ENCODE results near the gene PNP. TPM values are rescaled to one million over a fixed set of nuclear protein-coding genes. Genes with fewer than 3 reads are reported as not detected.

The PNP gene
- total and polyA plus RNA-seq, 4 donors = 22.9 to 156 (median 35.8) TPM

DNA sequence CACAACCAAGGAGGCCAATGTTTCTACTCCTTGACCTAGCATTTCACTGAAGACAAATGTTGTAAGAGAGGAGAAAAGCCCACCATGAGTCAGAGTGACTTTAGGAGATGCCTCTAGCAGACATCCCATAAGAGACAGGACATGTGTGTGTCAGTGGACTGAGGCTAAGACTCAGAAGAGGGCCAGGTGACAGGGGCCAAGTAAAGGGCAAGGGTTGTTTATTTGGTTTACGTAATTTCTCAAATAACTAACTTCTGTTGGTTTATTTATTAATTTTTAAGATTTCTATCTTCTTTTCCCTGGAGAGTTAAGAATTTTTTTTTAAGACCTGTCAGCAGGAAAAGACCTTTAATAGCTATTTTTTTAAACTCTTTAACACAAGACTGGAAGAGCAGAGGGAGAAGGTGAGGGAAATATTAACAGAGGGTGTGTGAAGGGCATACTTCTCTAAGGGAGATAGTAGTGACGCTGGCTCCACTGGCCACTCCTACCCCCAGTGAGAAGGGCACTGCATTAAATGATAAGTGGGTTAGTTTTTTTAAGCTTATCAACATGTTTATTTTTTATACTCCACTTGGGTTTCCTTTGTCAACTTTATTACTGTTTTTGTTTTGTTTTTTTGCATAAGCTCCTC lies 3.4 kb downstream of the PNP start:
- no peak for TF ChIP-seq EGR1 (IDR thresholded peaks at IDR 0.05; ENCODE audit: low read depth in 2 of 2)
- TF ChIP-seq FOXA2 (IDR thresholded peaks at IDR 0.05) = peak; percentile 26
- peak; percentile 11 for TF ChIP-seq SP1 (IDR thresholded peaks at IDR 0.05)
- TF ChIP-seq RXRA (IDR thresholded peaks at IDR 0.05) = peak; percentile 29 to 60
- TF ChIP-seq, protein P1, sequence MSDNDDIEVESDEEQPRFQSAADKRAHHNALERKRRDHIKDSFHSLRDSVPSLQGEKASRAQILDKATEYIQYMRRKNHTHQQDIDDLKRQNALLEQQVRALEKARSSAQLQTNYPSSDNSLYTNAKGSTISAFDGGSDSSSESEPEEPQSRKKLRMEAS (IDR thresholded peaks at IDR 0.05) = no peak
- TF ChIP-seq HNF4A (conservative IDR thresholded peaks at IDR 0.05) = peak; percentile 64
- peaks cover 6 to 50% (median 37%) of the 10 kb centered on the region in 4 donors for H3K4me1 ChIP-seq (ENCODE audit: control insufficient read depth in 4 of 4, insufficient read depth in 4 of 4, low read length in 3 of 4)
- no peak overlapping the region for H3K4me3 ChIP-seq (ENCODE audit: low read depth in 1 of 3, low read length in 3 of 3)
- peak overlapping the region; percentile 27 to 40 for H3K27ac ChIP-seq (ENCODE audit: low read depth in 1 of 2, low read length in 2 of 2)
- no peaks in the 10 kb centered on the region for H3K9me3 ChIP-seq (ENCODE audit: control insufficient read depth in 4 of 4, low read length in 3 of 4)
- peaks cover 3 to 34% (median 27%) of the 10 kb centered on the region in 4 donors for H3K36me3 ChIP-seq (ENCODE audit: control insufficient read depth in 4 of 4, insufficient read depth in 3 of 4, low read depth in 1 of 4, low read length in 3 of 4)
- H3K9ac ChIP-seq (ENCODE audit: low read depth in 1 of 2, low read length in 2 of 2) = no peak overlapping the region
- no peaks in the 10 kb centered on the region for H3K27me3 ChIP-seq (ENCODE audit: control insufficient read depth in 4 of 4, insufficient read depth in 4 of 4, low read length in 3 of 4)
- 32% methylated on average over 2 of the region's 2 CpGs for WGBS
- no peak for DNase-seq (ENCODE audit: low spot score)

DNA sequence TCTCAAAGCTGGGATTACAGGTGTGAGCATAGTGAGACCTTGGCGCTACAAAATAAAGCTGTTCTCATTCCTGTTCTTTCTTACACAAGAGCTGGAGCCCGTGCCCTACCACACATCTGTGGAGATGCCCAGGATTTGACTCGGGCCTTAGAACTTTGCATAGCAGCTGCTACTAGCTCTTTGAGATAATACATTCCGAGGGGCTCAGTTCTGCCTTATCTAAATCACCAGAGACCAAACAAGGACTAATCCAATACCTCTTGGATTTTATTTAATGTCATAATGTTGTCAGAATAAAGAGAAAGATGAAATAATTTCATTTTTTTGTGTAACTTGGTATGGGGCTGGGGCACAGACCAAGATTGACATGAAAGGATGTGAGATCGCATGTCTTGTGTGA lies 7.6 kb downstream of the PNP start:
- Histone ChIP-seq H3K9ac (ENCODE audit: low read depth in 1 of 2, low read length in 2 of 2) (no peak overlapping the region), H3K27me3 (ENCODE audit: control insufficient read depth in 4 of 4, insufficient read depth in 4 of 4, low read length in 3 of 4) (no peaks in the 10 kb centered on the region), H3K4me1 (ENCODE audit: control insufficient read depth in 4 of 4, insufficient read depth in 4 of 4, low read length in 3 of 4) (peaks cover 4 to 30% (median 23%) of the 10 kb centered on the region in 4 donors), H3K27ac (ENCODE audit: low read depth in 1 of 2, low read length in 2 of 2) (peak overlapping the region in 1 of 2 donors; percentile 5), H3K36me3 (ENCODE audit: control insufficient read depth in 4 of 4, insufficient read depth in 3 of 4, low read depth in 1 of 4, low read length in 3 of 4) (peaks cover 3 to 36% (median 31%) of the 10 kb centered on the region in 4 donors), H3K4me3 (ENCODE audit: low read depth in 1 of 3, low read length in 3 of 3) (no peak overlapping the region), H3K9me3 (ENCODE audit: control insufficient read depth in 4 of 4, low read length in 3 of 4) (no peaks in the 10 kb centered on the region)
- DNase-seq (ENCODE audit: low spot score) = no peak
- 85% methylated on average over 5 of the region's 5 CpGs for whole genome bisulfite sequencing
- TF ChIP-seq SP1 (IDR thresholded peaks at IDR 0.05) (no peak), HNF4G (IDR thresholded peaks at IDR 0.05) (no peak), HNF4A (conservative IDR thresholded peaks at IDR 0.05) (no peak), FOXA1 (IDR thresholded peaks at IDR 0.05) (no peak), JUND (IDR thresholded peaks at IDR 0.05) (no peak)
- TF ChIP-seq, protein P2, sequence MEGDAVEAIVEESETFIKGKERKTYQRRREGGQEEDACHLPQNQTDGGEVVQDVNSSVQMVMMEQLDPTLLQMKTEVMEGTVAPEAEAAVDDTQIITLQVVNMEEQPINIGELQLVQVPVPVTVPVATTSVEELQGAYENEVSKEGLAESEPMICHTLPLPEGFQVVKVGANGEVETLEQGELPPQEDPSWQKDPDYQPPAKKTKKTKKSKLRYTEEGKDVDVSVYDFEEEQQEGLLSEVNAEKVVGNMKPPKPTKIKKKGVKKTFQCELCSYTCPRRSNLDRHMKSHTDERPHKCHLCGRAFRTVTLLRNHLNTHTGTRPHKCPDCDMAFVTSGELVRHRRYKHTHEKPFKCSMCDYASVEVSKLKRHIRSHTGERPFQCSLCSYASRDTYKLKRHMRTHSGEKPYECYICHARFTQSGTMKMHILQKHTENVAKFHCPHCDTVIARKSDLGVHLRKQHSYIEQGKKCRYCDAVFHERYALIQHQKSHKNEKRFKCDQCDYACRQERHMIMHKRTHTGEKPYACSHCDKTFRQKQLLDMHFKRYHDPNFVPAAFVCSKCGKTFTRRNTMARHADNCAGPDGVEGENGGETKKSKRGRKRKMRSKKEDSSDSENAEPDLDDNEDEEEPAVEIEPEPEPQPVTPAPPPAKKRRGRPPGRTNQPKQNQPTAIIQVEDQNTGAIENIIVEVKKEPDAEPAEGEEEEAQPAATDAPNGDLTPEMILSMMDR (IDR thresholded peaks at IDR 0.05; ENCODE audit: low read depth, low read length, missing input control) = no peak
- TF ChIP-seq, protein P3, sequence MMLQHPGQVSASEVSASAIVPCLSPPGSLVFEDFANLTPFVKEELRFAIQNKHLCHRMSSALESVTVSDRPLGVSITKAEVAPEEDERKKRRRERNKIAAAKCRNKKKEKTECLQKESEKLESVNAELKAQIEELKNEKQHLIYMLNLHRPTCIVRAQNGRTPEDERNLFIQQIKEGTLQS (IDR thresholded peaks at IDR 0.05) = no peak

DNA sequence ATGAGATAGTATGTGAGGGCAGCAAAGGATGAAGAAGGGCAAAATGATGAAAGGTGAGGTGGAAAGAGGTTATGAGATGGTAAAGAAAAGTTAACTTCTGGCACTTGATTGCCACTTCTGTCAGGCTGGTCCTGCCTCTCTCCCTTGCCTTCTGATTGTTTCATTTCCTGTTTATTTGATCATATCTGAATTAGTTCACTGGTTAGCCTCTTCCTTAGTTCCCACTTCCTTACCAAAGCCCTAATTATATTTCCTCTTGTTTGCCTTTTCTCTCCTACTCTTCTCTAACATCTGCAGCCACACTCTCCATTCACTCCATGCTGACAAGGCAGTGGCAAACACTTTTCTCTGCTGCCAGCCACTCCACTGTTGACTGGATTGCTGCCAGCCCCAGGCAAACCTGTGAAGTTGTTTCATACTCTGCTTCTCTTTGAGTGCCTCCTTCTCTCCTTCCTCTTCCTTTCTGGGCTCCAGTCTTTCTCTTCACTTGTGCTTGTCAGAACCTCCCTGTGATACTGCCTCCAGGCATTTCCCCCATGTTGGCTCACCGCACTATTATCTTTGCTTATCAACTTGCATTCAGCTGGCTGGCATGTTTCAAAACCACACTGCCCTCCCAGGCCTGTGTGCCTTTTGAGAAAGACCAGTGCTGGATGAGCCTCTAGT lies 8.1 kb downstream of the PNP start:
- 43% methylated on average over 1 of the region's 1 CpG for WGBS
- Histone ChIP-seq H3K27ac (ENCODE audit: low read depth in 1 of 2, low read length in 2 of 2) (peak overlapping the region in 1 of 2 donors; percentile 23), H3K9ac (ENCODE audit: low read depth in 1 of 2, low read length in 2 of 2) (no peak overlapping the region), H3K4me1 (ENCODE audit: control insufficient read depth in 4 of 4, insufficient read depth in 4 of 4, low read length in 3 of 4) (peaks cover 3 to 24% (median 17%) of the 10 kb centered on the region in 4 donors), H3K9me3 (ENCODE audit: control insufficient read depth in 4 of 4, low read length in 3 of 4) (no peaks in the 10 kb centered on the region), H3K4me3 (ENCODE audit: low read depth in 1 of 3, low read length in 3 of 3) (no peak overlapping the region), H3K36me3 (ENCODE audit: control insufficient read depth in 4 of 4, insufficient read depth in 3 of 4, low read depth in 1 of 4, low read length in 3 of 4) (peaks cover 3 to 36% (median 31%) of the 10 kb centered on the region in 4 donors), H3K27me3 (ENCODE audit: control insufficient read depth in 4 of 4, insufficient read depth in 4 of 4, low read length in 3 of 4) (no peaks in the 10 kb centered on the region)
- no peak for DNase-seq (ENCODE audit: low spot score)
- TF ChIP-seq RXRA (IDR thresholded peaks at IDR 0.05) (no peak), HNF4G (IDR thresholded peaks at IDR 0.05) (no peak), HNF4A (conservative IDR thresholded peaks at IDR 0.05) (no peak), YY1 (IDR thresholded peaks at IDR 0.05) (no peak), TAF1 (conservative IDR thresholded peaks at IDR 0.05) (no peak), RAD21 (IDR thresholded peaks at IDR 0.05) (no peak), SP1 (IDR thresholded peaks at IDR 0.05) (no peak), GABPA (IDR thresholded peaks at IDR 0.05 in 1 of 2, conservative IDR thresholded peaks at IDR 0.05 in 1 of 2) (no peak)
- TF ChIP-seq, protein P2 (IDR thresholded peaks at IDR 0.05; ENCODE audit: low read depth, low read length, missing input control) = no peak
- TF ChIP-seq, protein P4, sequence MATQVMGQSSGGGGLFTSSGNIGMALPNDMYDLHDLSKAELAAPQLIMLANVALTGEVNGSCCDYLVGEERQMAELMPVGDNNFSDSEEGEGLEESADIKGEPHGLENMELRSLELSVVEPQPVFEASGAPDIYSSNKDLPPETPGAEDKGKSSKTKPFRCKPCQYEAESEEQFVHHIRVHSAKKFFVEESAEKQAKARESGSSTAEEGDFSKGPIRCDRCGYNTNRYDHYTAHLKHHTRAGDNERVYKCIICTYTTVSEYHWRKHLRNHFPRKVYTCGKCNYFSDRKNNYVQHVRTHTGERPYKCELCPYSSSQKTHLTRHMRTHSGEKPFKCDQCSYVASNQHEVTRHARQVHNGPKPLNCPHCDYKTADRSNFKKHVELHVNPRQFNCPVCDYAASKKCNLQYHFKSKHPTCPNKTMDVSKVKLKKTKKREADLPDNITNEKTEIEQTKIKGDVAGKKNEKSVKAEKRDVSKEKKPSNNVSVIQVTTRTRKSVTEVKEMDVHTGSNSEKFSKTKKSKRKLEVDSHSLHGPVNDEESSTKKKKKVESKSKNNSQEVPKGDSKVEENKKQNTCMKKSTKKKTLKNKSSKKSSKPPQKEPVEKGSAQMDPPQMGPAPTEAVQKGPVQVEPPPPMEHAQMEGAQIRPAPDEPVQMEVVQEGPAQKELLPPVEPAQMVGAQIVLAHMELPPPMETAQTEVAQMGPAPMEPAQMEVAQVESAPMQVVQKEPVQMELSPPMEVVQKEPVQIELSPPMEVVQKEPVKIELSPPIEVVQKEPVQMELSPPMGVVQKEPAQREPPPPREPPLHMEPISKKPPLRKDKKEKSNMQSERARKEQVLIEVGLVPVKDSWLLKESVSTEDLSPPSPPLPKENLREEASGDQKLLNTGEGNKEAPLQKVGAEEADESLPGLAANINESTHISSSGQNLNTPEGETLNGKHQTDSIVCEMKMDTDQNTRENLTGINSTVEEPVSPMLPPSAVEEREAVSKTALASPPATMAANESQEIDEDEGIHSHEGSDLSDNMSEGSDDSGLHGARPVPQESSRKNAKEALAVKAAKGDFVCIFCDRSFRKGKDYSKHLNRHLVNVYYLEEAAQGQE (IDR thresholded peaks at IDR 0.05) = no peak

Data from liver (tissue), 9 donors.